Activated T-cell treated with anti-CD3 and anti-CD28 coated beads for 1 hour (primary cell): Measurements from ENCODE around the gene ONECUT1.

Experiments used
- DNase-seq: peaks from one replicate; pipeline ENCODE4 v3.0.0-alpha.2; 2020; ENCODE audit warnings: low read depth

ONECUT1 gene

GRCh38 chr15:52731732-52732470, 58.2 kb downstream of the ONECUT1 start:
- no peak for DNase-seq

GRCh38 chr15:52731004-52731403, 59.1 kb downstream of the ONECUT1 start:
- no peak for DNase-seq

GRCh38 chr15:52730594-52730993, 59.5 kb downstream of the ONECUT1 start:
- no peak for DNase-seq

- DNase-seq = no peak
These were observed 60.0 kb downstream of the ONECUT1 start for GRCh38 chr15:52730173-52730572.

GRCh38 chr15:52728899-52729298, 61.2 kb downstream of the ONECUT1 start:
- DNase-seq = no peak

- no peak for DNase-seq
These were observed 62.3 kb downstream of the ONECUT1 start for GRCh38 chr15:52727815-52728214.

GRCh38 chr15:52726195-52726594, 63.9 kb downstream of the ONECUT1 start:
- no peak for DNase-seq

- no peak for DNase-seq
These were observed 71.6 kb downstream of the ONECUT1 start for GRCh38 chr15:52718551-52718950.

- DNase-seq = no peak
These were observed 72.2 kb downstream of the ONECUT1 start for GRCh38 chr15:52717924-52718323.

- DNase-seq = no peak
These were observed 72.7 kb downstream of the ONECUT1 start for GRCh38 chr15:52717481-52717880.

GRCh38 chr15:52716536-52716935, 73.6 kb downstream of the ONECUT1 start:
- DNase-seq = no peak

- no peak for DNase-seq
These were observed 74.7 kb downstream of the ONECUT1 start for GRCh38 chr15:52715411-52715810.

- DNase-seq = no peak
These were observed 75.2 kb downstream of the ONECUT1 start for GRCh38 chr15:52714968-52715367.

- DNase-seq = no peak
These were observed 79.3 kb downstream of the ONECUT1 start for GRCh38 chr15:52710708-52711389.

GRCh38 chr15:52710050-52710707, 80.0 kb downstream of the ONECUT1 start:
- no peak for DNase-seq

- no peak for DNase-seq
These were observed 80.8 kb downstream of the ONECUT1 start for GRCh38 chr15:52709187-52709981.
